OCI-LY1 (cell line): ENCODE measurements around the gene INPP5A.

ENCODE experiments used
- H2AFZ ChIP-seq: fragments of 200-600 bp; sonication (generic), shearing (Covaris generic); 2 replicates; pipeline ENCODE4 v1.6.0; 2014; ENCODE audit warnings: antibody characterized with exemption, mild to moderate bottlenecking, low read length
- H3F3A ChIP-seq: fragments of 200-600 bp; sonication (generic), shearing (Covaris generic); 2 replicates; pipeline ENCODE4 v1.6.0; 2014; ENCODE audit warnings: mild to moderate bottlenecking, antibody characterized with exemption, low read length, moderate library complexity; ENCODE audit not compliant: insufficient read depth
- H3K27ac ChIP-seq: fragments of 200-600 bp; sonication (generic); 2 replicates; pipeline ENCODE4 v1.5.1; 2014; ENCODE audit warnings: low read length, mixed run types, mild to moderate bottlenecking, low read depth; ENCODE audit not compliant: poor library complexity, severe bottlenecking
- H3K27me3 ChIP-seq: fragments of 200-600 bp; sonication (generic); 2 replicates; pipeline ENCODE4 v1.6.0; 2014; ENCODE audit warnings: antibody characterized with exemption, mild to moderate bottlenecking, low read length, moderate library complexity; ENCODE audit not compliant: insufficient read depth
- H3K36me3 ChIP-seq: fragments of 200-600 bp; sonication (generic); 2 replicates; pipeline ENCODE4 v1.6.1; 2014; ENCODE audit warnings: mild to moderate bottlenecking, antibody characterized with exemption, low read length, moderate library complexity, mixed read lengths; ENCODE audit not compliant: insufficient read depth
- H3K4me1 ChIP-seq: fragments of 200-600 bp; sonication (generic); 2 replicates; pipeline ENCODE4 v1.5.1; 2014; ENCODE audit warnings: mild to moderate bottlenecking, low read length, moderate library complexity; ENCODE audit not compliant: insufficient read depth, severe bottlenecking
- H3K4me2 ChIP-seq: fragments of 200-600 bp; sonication (generic), shearing (Covaris generic); 2 replicates; pipeline ENCODE4 v1.6.1; 2014; ENCODE audit warnings: low read length
- H3K4me3 ChIP-seq: fragments of 200-600 bp; sonication (generic); 2 replicates; pipeline ENCODE4 v1.5.1; 2014; ENCODE audit warnings: low read length, low read depth, mild to moderate bottlenecking, mixed read lengths; ENCODE audit not compliant: poor library complexity, severe bottlenecking
- H3K79me2 ChIP-seq: fragments of 200-600 bp; shearing (Covaris generic); 2 replicates; pipeline ENCODE4 v1.6.1; 2016; ENCODE audit warnings: mixed run types, low read length, mixed read lengths; ENCODE audit not compliant: insufficient read depth
- H3K9ac ChIP-seq: fragments of 200-600 bp; sonication (generic), shearing (Covaris generic); 2 replicates; pipeline ENCODE4 v1.6.1; 2014; ENCODE audit warnings: mild to moderate bottlenecking, low read length, mixed read lengths
- H3K9me2 ChIP-seq: fragments of 200-600 bp; sonication (generic), shearing (Covaris generic); 2 replicates; pipeline ENCODE4 v1.6.1; 2014; ENCODE audit warnings: low read depth, mild to moderate bottlenecking, low read length, mixed read lengths
- H3K9me3 ChIP-seq: fragments of 200-600 bp; shearing (Covaris generic); 2 replicates; pipeline ENCODE4 v1.6.1; 2014; ENCODE audit warnings: low read length, mixed read lengths
- H4K20me1 ChIP-seq: fragments of 200-600 bp; sonication (generic), shearing (Covaris generic); 2 replicates; pipeline ENCODE4 v1.6.0; 2016; ENCODE audit warnings: mild to moderate bottlenecking, low read length; ENCODE audit not compliant: insufficient read depth
- EZH2 ChIP-seq: fragments of 200-600 bp; sonication (generic), shearing (Covaris generic); IDR thresholded peaks from 2 replicates; pipeline ENCODE4 v1.8.0; 2017; ENCODE audit warnings: borderline replicate concordance, mixed run types, mild to moderate bottlenecking, antibody characterized with exemption, low read length, moderate library complexity, mixed read lengths
- TF ChIP-seq, protein P1 (sequence below): fragments of 200-600 bp; sonication (generic), shearing (Covaris generic); IDR thresholded peaks from 2 replicates; pipeline ENCODE4 v1.5.1; 2017; ENCODE audit warnings: mild to moderate bottlenecking, antibody characterized with exemption, low read length, moderate library complexity, mixed read lengths

Gene INPP5A

DNA sequence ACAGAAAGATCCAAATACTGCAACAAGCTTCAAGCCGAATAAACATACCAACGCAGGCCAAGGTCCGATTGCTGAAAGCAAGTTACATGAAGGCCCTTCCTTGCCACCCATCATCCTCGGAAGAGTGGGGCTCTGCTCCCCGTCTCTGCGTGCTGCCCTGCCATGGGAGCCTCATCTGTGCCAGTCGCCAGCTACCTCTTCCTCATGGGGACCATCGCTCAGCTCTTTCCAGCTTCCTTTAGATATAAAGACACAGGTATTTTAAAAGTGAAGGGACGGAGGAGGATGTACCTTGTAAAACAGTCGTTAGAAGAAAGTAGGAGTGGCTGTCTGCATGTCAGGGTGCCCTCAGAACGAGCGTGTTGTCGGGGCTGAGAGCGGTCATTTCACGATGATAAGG is 114.9 kb downstream of the INPP5A start:
- no peak for TF ChIP-seq EZH2
- TF ChIP-seq, protein P1, sequence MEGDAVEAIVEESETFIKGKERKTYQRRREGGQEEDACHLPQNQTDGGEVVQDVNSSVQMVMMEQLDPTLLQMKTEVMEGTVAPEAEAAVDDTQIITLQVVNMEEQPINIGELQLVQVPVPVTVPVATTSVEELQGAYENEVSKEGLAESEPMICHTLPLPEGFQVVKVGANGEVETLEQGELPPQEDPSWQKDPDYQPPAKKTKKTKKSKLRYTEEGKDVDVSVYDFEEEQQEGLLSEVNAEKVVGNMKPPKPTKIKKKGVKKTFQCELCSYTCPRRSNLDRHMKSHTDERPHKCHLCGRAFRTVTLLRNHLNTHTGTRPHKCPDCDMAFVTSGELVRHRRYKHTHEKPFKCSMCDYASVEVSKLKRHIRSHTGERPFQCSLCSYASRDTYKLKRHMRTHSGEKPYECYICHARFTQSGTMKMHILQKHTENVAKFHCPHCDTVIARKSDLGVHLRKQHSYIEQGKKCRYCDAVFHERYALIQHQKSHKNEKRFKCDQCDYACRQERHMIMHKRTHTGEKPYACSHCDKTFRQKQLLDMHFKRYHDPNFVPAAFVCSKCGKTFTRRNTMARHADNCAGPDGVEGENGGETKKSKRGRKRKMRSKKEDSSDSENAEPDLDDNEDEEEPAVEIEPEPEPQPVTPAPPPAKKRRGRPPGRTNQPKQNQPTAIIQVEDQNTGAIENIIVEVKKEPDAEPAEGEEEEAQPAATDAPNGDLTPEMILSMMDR, result no peak
- H3K9me3 ChIP-seq, result no peaks in the 10 kb centered on the region

DNA sequence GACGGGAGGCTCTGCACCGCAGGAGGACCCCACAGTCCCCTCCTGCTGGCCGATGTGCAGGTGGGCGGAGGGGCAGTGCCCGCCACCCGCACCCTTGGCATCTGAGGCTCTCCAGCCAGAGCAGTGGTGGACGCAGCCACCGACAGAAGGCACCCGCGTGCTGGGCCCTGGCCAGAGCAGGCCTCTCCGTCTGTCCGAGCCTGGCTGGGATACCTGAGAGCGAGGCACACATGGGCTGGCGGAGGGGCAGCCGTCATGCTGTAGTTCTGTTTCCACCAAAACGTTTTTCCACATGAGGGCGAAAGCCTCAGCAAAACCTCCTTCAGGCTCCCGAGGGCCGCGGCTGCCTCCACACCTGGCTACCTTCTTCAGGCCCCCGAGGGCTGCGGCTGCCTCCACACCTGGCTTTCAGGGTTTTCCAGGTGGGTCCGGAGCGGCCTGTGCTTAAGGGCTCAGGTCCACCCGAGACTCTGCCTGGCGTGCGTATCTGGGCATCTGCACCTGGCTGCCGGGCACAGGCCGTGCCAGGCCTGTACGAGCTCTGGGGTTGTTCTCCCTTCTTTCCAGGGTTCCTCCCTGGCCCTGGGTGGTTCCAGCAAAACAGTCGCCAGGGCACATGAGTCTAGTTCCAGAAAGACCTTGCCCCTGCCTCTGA is 115.5 kb downstream of the INPP5A start:
- TF ChIP-seq, protein P1, result no peak
- TF ChIP-seq EZH2, result no peak
- H3K9me2 ChIP-seq, result no peaks in the 10 kb centered on the region
- H4K20me1 ChIP-seq, result no peaks in the 10 kb centered on the region
- no peaks in the 10 kb centered on the region for H3K4me1 ChIP-seq
- H3K4me2 ChIP-seq, result no peak overlapping the region
- no peak overlapping the region for H2AFZ ChIP-seq
- no peak overlapping the region for H3K4me3 ChIP-seq
- no peak overlapping the region for H3K27ac ChIP-seq
- H3K27me3 ChIP-seq, result no peaks in the 10 kb centered on the region
- no peaks in the 10 kb centered on the region for H3K36me3 ChIP-seq
- no peaks in the 10 kb centered on the region for H3K79me2 ChIP-seq
- no peak overlapping the region for H3K9ac ChIP-seq
- no peaks in the 10 kb centered on the region for H3F3A ChIP-seq
- H3K9me3 ChIP-seq, result no peaks in the 10 kb centered on the region

More for the DNA sequence above, 114.9 kb downstream of the INPP5A start:
- no peaks in the 10 kb centered on the region for H3K9me2 ChIP-seq
- H3K4me1 ChIP-seq, result no peaks in the 10 kb centered on the region
- H3K27ac ChIP-seq, result no peak overlapping the region
- H3K4me3 ChIP-seq, result no peak overlapping the region
- H3K36me3 ChIP-seq, result no peaks in the 10 kb centered on the region
- H2AFZ ChIP-seq, result no peak overlapping the region
- no peak overlapping the region for H3K4me2 ChIP-seq
- H3K9ac ChIP-seq, result no peak overlapping the region
- no peaks in the 10 kb centered on the region for H3K79me2 ChIP-seq
- H4K20me1 ChIP-seq, result no peaks in the 10 kb centered on the region
- no peaks in the 10 kb centered on the region for H3F3A ChIP-seq
- no peaks in the 10 kb centered on the region for H3K27me3 ChIP-seq

DNA sequence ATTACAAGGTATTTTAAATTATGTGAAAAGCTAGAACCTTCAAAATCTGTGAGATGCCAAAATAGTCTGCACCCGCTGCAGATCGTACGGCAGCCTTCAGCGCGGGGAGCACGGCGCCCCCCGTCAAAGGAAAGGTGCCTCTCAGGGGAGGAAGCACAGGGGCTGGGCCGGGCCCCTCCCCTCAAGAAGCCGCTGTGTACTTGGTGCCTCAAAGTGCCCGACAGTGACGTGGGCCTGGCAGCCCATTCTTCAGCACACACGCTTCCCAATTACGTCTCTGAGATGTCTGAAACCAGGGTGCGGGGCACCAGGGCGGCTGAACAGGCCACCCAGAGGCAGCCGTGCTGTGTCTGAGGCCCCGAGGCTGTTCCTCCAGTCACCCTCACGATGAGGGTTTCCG is 116.1 kb downstream of the INPP5A start:
- H3K27me3 ChIP-seq, result no peaks in the 10 kb centered on the region
- H3K9me2 ChIP-seq, result no peaks in the 10 kb centered on the region
- H3F3A ChIP-seq, result no peaks in the 10 kb centered on the region
- H3K9ac ChIP-seq, result no peak overlapping the region
- no peaks in the 10 kb centered on the region for H3K36me3 ChIP-seq
- H4K20me1 ChIP-seq, result no peaks in the 10 kb centered on the region
- no peaks in the 10 kb centered on the region for H3K9me3 ChIP-seq
- no peak overlapping the region for H3K27ac ChIP-seq
- no peaks in the 10 kb centered on the region for H3K4me1 ChIP-seq
- H3K4me3 ChIP-seq, result no peak overlapping the region
- H3K4me2 ChIP-seq, result no peak overlapping the region
- TF ChIP-seq, protein P1, result no peak
- TF ChIP-seq EZH2, result no peak
- no peaks in the 10 kb centered on the region for H3K79me2 ChIP-seq
- no peak overlapping the region for H2AFZ ChIP-seq
